Adrenal gland (tissue), 12 donors: Measurements from ENCODE around the gene VAC14. TPM values are rescaled to one million over a fixed set of nuclear protein-coding genes. Genes with fewer than 3 reads are reported as not detected.
A peak's percentile ranks its signal among the peaks of the same experiment; 100 is the strongest.

Experiments
- DNase-seq, 7 donors: peaks; one replicate each; pipeline ENCODE4 v3.0.0-alpha.2; 2019 to 2020
- H3K27ac ChIP-seq, 5 donors: fragments of 200-600 bp; sonication (generic) in 4 of 5; 1 replicate in 3 of 5; 2 replicates in 2 of 5; pipeline versions ENCODE4 v1.5.1 to v1.8.0; 2016 to 2020; ENCODE audit warnings: mild to moderate bottlenecking in 1 of 5
- H3K27me3 ChIP-seq: fragments of 200-600 bp; 2 replicates; pipeline ENCODE4 v1.8.0; 2021
- H3K36me3 ChIP-seq, 2 donors: fragments of 200-600 bp; replicated peaks in 1 of 2; 1 replicate in 1 of 2; 2 replicates in 1 of 2; pipeline versions ENCODE4 v1.5.1 to v1.8.0; 2018 to 2022
- H3K4me1 ChIP-seq, 2 donors: fragments of 200-600 bp; replicated peaks in 1 of 2; 1 replicate in 1 of 2; 2 replicates in 1 of 2; pipeline versions ENCODE4 v1.5.1 to v1.8.0; 2018 to 2021
- H3K4me3 ChIP-seq, 4 donors: fragments of 200-600 bp; sonication (generic) in 3 of 4; one replicate each; pipeline ENCODE4 v1.5.1; 2016 to 2018
- H3K9me3 ChIP-seq, 3 donors: fragments of 200-600 bp; sonication (generic) in 1 of 3; replicated peaks in 1 of 3; 1 replicate in 2 of 3; 2 replicates in 1 of 3; pipeline versions ENCODE4 v1.5.1 to v1.8.0; 2016 to 2021
- POLR2A ChIP-seq, 2 donors: fragments of 450-650 bp; IDR thresholded peaks; one replicate each; pipeline ENCODE4 v1.6.1; 2017; ENCODE audit warnings: antibody characterized with exemption in 2 of 2, mild to moderate bottlenecking in 2 of 2, moderate library complexity in 1 of 2
- WGBS, 4 donors: extraction: QIAGEN DNeasy Blood & Tissue Kit in 2 of 4; methylation state at CpG; one replicate each; pipeline versions ENCODE4 v1.1.5 to v1.1.7; 2013 to 2017; 5-methylcytosine and 5-hydroxymethylcytosine counted together
- intact Hi-C, 2 donors: fragments of 100-400 bp; cut with DNase I; formaldehyde crosslinking; loops; one replicate each; pipeline versions ENCODE4 v1.14.1 to v1.15.0; 2022 to 2023
- polyA plus RNA-seq, 3 donors: library from polyadenylated mRNA; stranded (reverse); fragments of 200-250 nt in 2 of 3; fragments of 350-450 nt in 1 of 3; fragmentation: Illumina TruSeq in 1 of 3; extraction: RNeasy Lipid Tissue Mini Kit (QIAGEN cat#74804) in 1 of 3; gene quantifications; one replicate each; pipeline ENCODE4 v1.2.3, GENCODE V29; 2013 to 2014
- total RNA-seq, 9 donors: library from RNA; depleted of rRNA in 4 of 9; stranded (reverse); fragments of >200 nt in 4 of 9; fragments of 120-200 nt in 1 of 9; fragmentation: NEBNext Ultra II Directional in 1 of 9; extraction: Animal tissue kit (Norgen Biotek cat#: 25700) in 1 of 9; gene quantifications; one replicate each; pipeline versions ENCODE4 v1.1.0 to v1.2.4, GENCODE V29; 2013 to 2023
- TF ChIP-seq, protein P1 (sequence below), 6 experiments: fragments of 450-650 bp in 4 of 6; fragments of 200-600 bp in 2 of 6; sonication (generic) in 1 of 6; IDR thresholded peaks; 1 replicate in 5 of 6; 2 replicates in 1 of 6; pipeline versions ENCODE4 v1.5.1 to v1.8.0; 2016 to 2021; ENCODE audit warnings: antibody characterized with exemption in 6 of 6, mild to moderate bottlenecking in 2 of 6, moderate library complexity in 1 of 6
- donor health status: healthy with polysubstance abuse.
- donor health status: Bipolar disorder and iron deficiency.
- donor health status: DM: yes; HTN: yes; CAD: no.
- donor health status: DM: no; HTN: no; CAD: no.
- donor health status: DM: no; HTN: no; CAD: no.
- donor health status: DM: yes; HTN: yes; CAD: no.

The VAC14 gene
- total and polyA plus RNA-seq, 12 donors = 24.6 to 74.8 (median 50.1) TPM

DNA sequence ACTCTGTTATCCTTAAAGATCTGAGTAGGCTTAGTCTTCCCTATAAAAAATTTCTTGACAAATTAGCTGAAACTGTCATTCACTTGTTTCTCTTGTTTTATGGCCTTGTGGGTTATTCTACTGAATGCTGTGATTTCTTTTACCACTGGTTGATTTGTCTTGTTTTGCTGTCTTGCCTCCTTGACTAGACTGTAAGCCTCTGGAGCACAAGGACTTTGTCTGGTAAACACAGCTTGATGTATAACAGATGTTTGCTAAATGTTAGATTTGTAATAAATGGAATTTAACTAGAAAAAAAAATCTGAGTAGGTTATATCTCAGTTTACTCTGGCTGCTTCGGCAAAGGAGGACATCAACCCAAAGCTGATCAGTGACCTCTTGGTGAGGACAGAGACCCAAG, 21.6 kb downstream of the VAC14 start:
- no peaks in the 10 kb centered on the region for H3K27me3 ChIP-seq
- no peak for DNase-seq

DNA sequence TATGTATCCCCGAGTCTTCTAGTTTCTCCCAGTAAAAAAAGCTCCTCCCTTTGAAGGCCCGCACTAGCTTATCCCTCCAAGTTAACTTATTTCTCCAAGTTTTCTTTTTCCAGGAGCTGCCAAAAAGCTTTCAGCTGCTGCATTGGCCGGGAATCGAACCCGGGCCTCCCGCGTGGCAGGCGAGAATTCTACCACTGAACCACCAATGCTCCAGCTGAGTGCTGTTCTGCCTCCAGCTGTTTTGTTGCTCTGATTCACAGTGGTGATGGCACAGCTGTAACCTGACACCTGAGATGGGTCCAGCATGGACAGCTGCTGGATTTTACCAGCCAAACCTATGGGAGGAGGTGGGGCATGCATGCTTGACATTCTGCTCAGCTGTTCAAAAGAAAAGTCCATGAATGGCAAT, 22.1 kb downstream of the VAC14 start:
- H3K4me3 ChIP-seq = no peak overlapping the region
- peak; percentile 41 to 88 (median 52) for DNase-seq
- intact Hi-C loops = no loop called here
- H3K27ac ChIP-seq = peak overlapping the region in 1 of 5 donors; percentile 3
- no peaks in the 10 kb centered on the region for H3K27me3 ChIP-seq
- no peaks in the 10 kb centered on the region for H3K4me1 ChIP-seq
- 40 to 57% (median 48%) methylated on average over 8 of the region's 8 CpGs for WGBS, 4 donors
- peaks cover 0 to 56% of the 10 kb centered on the region in 2 donors for H3K36me3 ChIP-seq
- no peak for TF ChIP-seq POLR2A (IDR thresholded peaks at IDR 0.05)
- TF ChIP-seq, protein P1, sequence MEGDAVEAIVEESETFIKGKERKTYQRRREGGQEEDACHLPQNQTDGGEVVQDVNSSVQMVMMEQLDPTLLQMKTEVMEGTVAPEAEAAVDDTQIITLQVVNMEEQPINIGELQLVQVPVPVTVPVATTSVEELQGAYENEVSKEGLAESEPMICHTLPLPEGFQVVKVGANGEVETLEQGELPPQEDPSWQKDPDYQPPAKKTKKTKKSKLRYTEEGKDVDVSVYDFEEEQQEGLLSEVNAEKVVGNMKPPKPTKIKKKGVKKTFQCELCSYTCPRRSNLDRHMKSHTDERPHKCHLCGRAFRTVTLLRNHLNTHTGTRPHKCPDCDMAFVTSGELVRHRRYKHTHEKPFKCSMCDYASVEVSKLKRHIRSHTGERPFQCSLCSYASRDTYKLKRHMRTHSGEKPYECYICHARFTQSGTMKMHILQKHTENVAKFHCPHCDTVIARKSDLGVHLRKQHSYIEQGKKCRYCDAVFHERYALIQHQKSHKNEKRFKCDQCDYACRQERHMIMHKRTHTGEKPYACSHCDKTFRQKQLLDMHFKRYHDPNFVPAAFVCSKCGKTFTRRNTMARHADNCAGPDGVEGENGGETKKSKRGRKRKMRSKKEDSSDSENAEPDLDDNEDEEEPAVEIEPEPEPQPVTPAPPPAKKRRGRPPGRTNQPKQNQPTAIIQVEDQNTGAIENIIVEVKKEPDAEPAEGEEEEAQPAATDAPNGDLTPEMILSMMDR (IDR thresholded peaks at IDR 0.05) = no peak
- no peaks in the 10 kb centered on the region for H3K9me3 ChIP-seq

More for the DNA sequence above, 21.6 kb downstream of the VAC14 start:
- intact Hi-C loops = no loop called here
- H3K9me3 ChIP-seq = no peaks in the 10 kb centered on the region
- peaks cover 0 to 61% of the 10 kb centered on the region in 2 donors for H3K36me3 ChIP-seq
- no peak for TF ChIP-seq POLR2A (IDR thresholded peaks at IDR 0.05)
- TF ChIP-seq, protein P1 (IDR thresholded peaks at IDR 0.05) = no peak
- peak overlapping the region in 1 of 5 donors; percentile 3 for H3K27ac ChIP-seq
- WGBS, 4 donors = 68 to 78% (median 75%) methylated on average over 1 of the region's 1 CpG
- H3K4me1 ChIP-seq = no peaks in the 10 kb centered on the region
- H3K4me3 ChIP-seq = no peak overlapping the region

DNA sequence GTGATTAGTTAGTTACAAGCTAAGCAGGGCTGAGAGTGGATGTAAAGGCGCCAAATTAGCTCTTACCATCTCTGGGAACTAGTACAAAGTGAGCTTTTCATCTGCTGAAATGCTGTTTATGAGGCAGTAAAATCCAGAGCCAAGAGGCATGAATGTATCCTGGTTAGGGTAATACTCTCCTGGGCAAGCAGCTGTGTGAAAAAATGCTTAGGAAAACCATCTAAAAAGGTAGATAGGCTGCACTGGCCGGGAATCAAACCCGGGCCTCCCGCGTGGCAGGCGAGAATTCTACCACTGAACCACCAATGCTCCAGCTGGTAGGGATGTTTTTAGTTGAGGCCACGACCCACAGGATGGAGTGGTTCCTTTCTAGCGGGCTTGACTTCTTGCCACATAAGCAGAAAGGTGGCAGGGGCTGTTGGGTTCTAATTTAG, 23.0 kb downstream of the VAC14 start:
- Histone ChIP-seq H3K27me3 (no peaks in the 10 kb centered on the region), H3K4me3 (no peak overlapping the region), H3K4me1 (no peaks in the 10 kb centered on the region), H3K36me3 (peaks cover 0 to 47% of the 10 kb centered on the region in 2 donors), H3K9me3 (no peaks in the 10 kb centered on the region), H3K27ac (no peak overlapping the region)
- TF ChIP-seq, protein P1 (IDR thresholded peaks at IDR 0.05) = no peak
- TF ChIP-seq POLR2A (IDR thresholded peaks at IDR 0.05) = no peak
- WGBS, 4 donors = 87 to 95% (median 90%) methylated on average over 8 of the region's 8 CpGs
- intact Hi-C loops = no loop called here
- DNase-seq = no peak

DNA sequence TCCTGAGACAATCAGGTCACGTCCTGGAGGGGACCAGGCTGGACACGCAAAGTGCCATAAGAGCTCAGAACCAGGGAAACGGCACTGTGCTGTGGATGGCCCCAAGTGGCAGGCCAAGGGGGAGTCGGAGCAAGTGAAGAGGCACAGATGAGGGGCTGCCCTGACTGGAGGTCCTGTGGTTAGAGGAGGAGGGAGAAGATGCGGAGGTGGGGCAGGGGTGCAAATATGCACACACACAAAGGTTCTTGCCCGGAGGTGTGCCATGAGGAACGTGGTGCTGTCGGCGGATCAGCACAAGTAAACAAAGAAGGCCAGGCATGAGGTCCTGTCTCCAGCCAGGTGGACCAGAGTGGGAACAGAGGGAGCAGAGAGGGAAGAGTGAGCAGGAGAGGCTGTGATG, 23.5 kb downstream of the VAC14 start:
- Histone ChIP-seq H3K9me3 (no peaks in the 10 kb centered on the region), H3K36me3 (peaks cover 0 to 42% of the 10 kb centered on the region in 2 donors), H3K4me1 (no peaks in the 10 kb centered on the region), H3K4me3 (no peak overlapping the region), H3K27me3 (no peaks in the 10 kb centered on the region), H3K27ac (no peak overlapping the region)
- intact Hi-C loops = no loop called here
- DNase-seq = no peak
- WGBS, 4 donors = 89 to 95% (median 93%) methylated on average over 9 of the region's 9 CpGs
- TF ChIP-seq, protein P1 (IDR thresholded peaks at IDR 0.05) = no peak
- TF ChIP-seq POLR2A (IDR thresholded peaks at IDR 0.05) = no peak
